ENCODE results near the gene POLR3C. TPM values are rescaled to one million over a fixed set of nuclear protein-coding genes. Genes with fewer than 3 reads are reported as not detected.

POLR3C gene
- total RNA-seq, 1 experiment from 2014 or later = 35.1 TPM

- Histone ChIP-seq H3K4me1 (ENCODE audit: control insufficient read depth, insufficient read depth, low read length) (no peaks in the 10 kb centered on the region), H3K27me3 (ENCODE audit: control insufficient read depth, insufficient read depth, low read length) (peaks cover 9% of the 10 kb centered on the region; the same call in 1 of the 2 replicates), H3K36me3 (ENCODE audit: control insufficient read depth, insufficient read depth, low read length) (no peaks in the 10 kb centered on the region), H3K9me3 (ENCODE audit: control insufficient read depth, insufficient read depth, low read depth, low read length) (no peaks in the 10 kb centered on the region), H3K4me3 (ENCODE audit: low read depth in 2 of 2, low read length in 2 of 2) (no peak overlapping the region), H3K27ac (ENCODE audit: low read length) (no peak overlapping the region)
- DNase-seq (ENCODE audit: low read depth, low spot score) = no peak
- intact Hi-C loops (cut with micrococcal nuclease; ENCODE audit: unreplicated experiment) (no loop called here), in situ Hi-C loops (cut with HindIII; ENCODE audit: low pct_unique_long_range_greater_than_20kb, low sequenced_read_pairs) (no loop called here)
- TF ChIP-seq SIN3A (IDR thresholded peaks at IDR 0.05; ENCODE audit: borderline replicate concordance, insufficient read depth, low read depth, low read length) (no peak), REST (IDR thresholded peaks at IDR 0.05; ENCODE audit: insufficient read depth in 1 of 2, low read depth in 2 of 2, low read length in 1 of 2) (no peak), TCF7L2 (IDR thresholded peaks at IDR 0.05; ENCODE audit: low read depth, low read length) (no peak), CTCF (IDR thresholded peaks at IDR 0.05) (no peak), POLR2AphosphoS5 (IDR thresholded peaks at IDR 0.05; ENCODE audit: low read depth, low read length) (no peak)
- ChIA-PET POLR2A (interaction anchor here (0.6 kb wide), 1 partner anchor 21 kb away, joined by 3 read pairs; no protein-coding TSS in a partner anchor), CTCF (no interaction called here)
- no TSS peak for BruUV-seq (replicated peaks)
- no peak for ATAC-seq
These were observed 55.8 kb downstream of the POLR3C start for GRCh38 chr1:145879775-145880174.

DNA sequence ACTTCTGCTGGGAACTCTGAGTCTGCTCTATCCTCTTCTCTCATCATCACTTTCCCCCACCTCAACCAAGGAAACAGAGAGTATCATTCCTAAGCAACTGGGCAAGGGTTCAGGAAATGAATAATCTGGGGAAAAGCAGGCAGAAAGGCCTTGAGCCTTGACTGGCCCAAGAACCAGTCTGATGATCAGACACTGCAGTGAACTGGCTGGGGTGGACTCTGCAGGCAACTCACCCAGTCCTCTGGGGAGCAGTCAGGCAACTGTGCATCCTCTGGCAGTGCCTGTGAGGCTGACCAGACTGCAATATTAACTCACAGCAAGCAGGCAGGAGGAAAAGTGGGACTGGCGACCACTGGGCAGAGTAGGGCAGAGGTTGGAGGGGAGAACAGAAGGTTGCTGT lies 60.7 kb downstream of the POLR3C start:
- ChIA-PET CTCF (interaction anchor here (0.7 kb wide), 1 partner anchor 26 kb away, joined by 5 read pairs; the partner anchor contains the start of gene PIAS3), POLR2A (no interaction called here)
- Histone ChIP-seq H3K27ac (ENCODE audit: low read length) (no peak overlapping the region), H3K4me1 (ENCODE audit: control insufficient read depth, insufficient read depth, low read length) (0 out of 2 replicates have a peak, but pooled peaks cover 4% of the 10 kb centered on the region), H3K36me3 (ENCODE audit: control insufficient read depth, insufficient read depth, low read length) (no peaks in the 10 kb centered on the region), H3K4me3 (ENCODE audit: low read depth in 2 of 2, low read length in 2 of 2) (no peak overlapping the region), H3K9me3 (ENCODE audit: control insufficient read depth, insufficient read depth, low read depth, low read length) (no peaks in the 10 kb centered on the region), H3K27me3 (ENCODE audit: control insufficient read depth, insufficient read depth, low read length) (peaks cover 12% of the 10 kb centered on the region)
- no peak for ATAC-seq
- DNase-seq (ENCODE audit: low read depth, low spot score) = no peak
- BruUV-seq (replicated peaks) = no TSS peak
- in situ Hi-C loops (cut with HindIII; ENCODE audit: low pct_unique_long_range_greater_than_20kb, low sequenced_read_pairs) = no loop called here
- TF ChIP-seq TCF7L2 (IDR thresholded peaks at IDR 0.05; ENCODE audit: low read depth, low read length) (no peak), POLR2AphosphoS5 (IDR thresholded peaks at IDR 0.05; ENCODE audit: low read depth, low read length) (no peak), CTCF (IDR thresholded peaks at IDR 0.05) (no peak), SIN3A (IDR thresholded peaks at IDR 0.05; ENCODE audit: borderline replicate concordance, insufficient read depth, low read depth, low read length) (no peak), REST (IDR thresholded peaks at IDR 0.05; ENCODE audit: insufficient read depth in 1 of 2, low read depth in 2 of 2, low read length in 1 of 2) (no peak)
- intact Hi-C loops (cut with micrococcal nuclease; ENCODE audit: unreplicated experiment) = no loop called here
